Epithelial cell of proximal tubule (primary cell): ENCODE results near the gene F2. TPM values are rescaled to one million over a fixed set of nuclear protein-coding genes. Genes with fewer than 3 reads are reported as not detected.

ENCODE experiments used
- DNase-seq: peaks from one replicate; pipeline ENCODE4 v3.0.0-alpha.2; 2011; ENCODE audit warnings: low read depth
- H3K4me3 ChIP-seq: 2 replicates; pipeline ENCODE4 v1.5.1; 2011; ENCODE audit warnings: low read depth, mild to moderate bottlenecking, low read length
- CTCF ChIP-seq: conservative IDR thresholded peaks from 2 replicates; pipeline ENCODE4 v1.5.1; 2012; ENCODE audit warnings: low read depth, mild to moderate bottlenecking, low read length
- total RNA-seq: library from RNA; depleted of rRNA; stranded (reverse); fragments of >200 nt; gene quantifications from 2 replicates; pipeline ENCODE4 v1.2.3, GENCODE V29; 2015

The F2 gene
- total RNA-seq, 1 donor from 2014 or later = 0.17 TPM

GRCh38 chr11:46733234-46733633 is 14.2 kb downstream of the F2 start:
- TF ChIP-seq CTCF = no peak

GRCh38 chr11:46736146-46736545 is 17.1 kb downstream of the F2 start:
- no peak overlapping the region for H3K4me3 ChIP-seq
- no peak for TF ChIP-seq CTCF
- DNase-seq = no peak

More at GRCh38 chr11:46733234-46733633, 14.2 kb downstream of the F2 start:
- H3K4me3 ChIP-seq = no peak overlapping the region
- DNase-seq = no peak

GRCh38 chr11:46736615-46737014 is 17.6 kb downstream of the F2 start:
- H3K4me3 ChIP-seq = no peak overlapping the region
- DNase-seq = no peak
- no peak for TF ChIP-seq CTCF

- TF ChIP-seq CTCF = no peak
- DNase-seq = no peak
- no peak overlapping the region for H3K4me3 ChIP-seq
These were observed 18.7 kb downstream of the F2 start for GRCh38 chr11:46737699-46738098.

GRCh38 chr11:46738887-46739286 is 19.9 kb downstream of the F2 start:
- no peak for TF ChIP-seq CTCF
- no peak overlapping the region for H3K4me3 ChIP-seq
- DNase-seq = no peak

DNA sequence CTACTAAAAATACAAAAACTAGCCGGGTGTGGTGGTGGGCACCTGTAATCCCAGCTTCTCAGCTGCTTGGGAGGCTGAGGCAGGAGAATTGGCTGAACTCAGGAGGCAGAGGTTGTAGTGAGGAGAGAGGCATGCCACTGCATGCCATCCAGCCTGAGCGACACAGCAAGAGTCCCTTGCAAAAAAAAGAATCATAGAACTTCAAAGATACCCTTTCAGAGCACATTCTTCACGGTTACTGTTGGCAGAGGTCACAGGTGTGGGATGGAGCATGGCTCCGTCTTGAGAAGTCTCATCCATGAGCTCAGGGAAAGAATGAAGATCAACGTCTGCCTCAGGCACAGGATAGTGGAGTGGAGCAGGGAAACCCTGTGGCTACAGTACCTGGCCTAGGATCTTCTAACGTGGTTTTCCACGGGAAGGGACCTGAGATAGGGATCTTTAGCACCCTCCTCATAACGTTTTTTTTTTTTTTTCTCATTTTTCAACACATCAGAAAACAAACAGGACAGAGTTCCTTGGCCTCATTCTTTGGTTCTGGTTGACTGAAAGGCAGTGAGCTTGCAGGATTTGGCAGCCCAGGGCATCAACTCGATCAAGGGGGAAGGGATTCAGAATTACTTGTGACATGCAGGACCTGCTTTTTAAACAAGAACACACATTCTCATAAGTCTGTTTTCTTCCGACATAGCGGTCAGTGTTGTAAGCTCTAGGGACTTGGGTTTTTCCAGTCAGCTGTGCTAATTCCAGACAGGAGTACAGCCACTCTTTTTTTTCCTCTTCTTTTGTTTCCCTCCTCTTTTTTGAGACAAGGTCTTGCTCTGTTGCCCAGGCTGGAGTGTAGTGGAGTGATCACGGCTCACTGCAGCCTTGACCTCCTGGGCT is 22.8 kb downstream of the F2 start:
- H3K4me3 ChIP-seq = no peak overlapping the region

More for the DNA sequence above, 22.8 kb downstream of the F2 start:
- peak; percentile 27 for DNase-seq
- TF ChIP-seq CTCF = no peak
